Epithelial cell of esophagus (primary cell): ENCODE data around the gene SMCR8.
"Not testable (repeated sequence)": the region's sequence is repeated elsewhere in the genome, so short reads cannot be mapped to it uniquely, and the experiment has no call there.

Experiments
- DNase-seq: peaks from one replicate; pipeline ENCODE4 v3.0.0; 2010; ENCODE audit warnings: low read depth
- H3K4me3 ChIP-seq: 2 replicates; pipeline ENCODE4 v1.5.1; 2011; ENCODE audit warnings: mild to moderate bottlenecking, low read length, control low read depth
- TF ChIP-seq, protein P1 (sequence below): IDR thresholded peaks from 2 replicates; pipeline ENCODE4 v1.5.1; 2011; ENCODE audit warnings: low read depth, mild to moderate bottlenecking, low read length, control low read depth, inconsistent platforms; ENCODE audit not compliant: insufficient read depth; ENCODE audit errors: missing control alignments

SMCR8 gene

DNA sequence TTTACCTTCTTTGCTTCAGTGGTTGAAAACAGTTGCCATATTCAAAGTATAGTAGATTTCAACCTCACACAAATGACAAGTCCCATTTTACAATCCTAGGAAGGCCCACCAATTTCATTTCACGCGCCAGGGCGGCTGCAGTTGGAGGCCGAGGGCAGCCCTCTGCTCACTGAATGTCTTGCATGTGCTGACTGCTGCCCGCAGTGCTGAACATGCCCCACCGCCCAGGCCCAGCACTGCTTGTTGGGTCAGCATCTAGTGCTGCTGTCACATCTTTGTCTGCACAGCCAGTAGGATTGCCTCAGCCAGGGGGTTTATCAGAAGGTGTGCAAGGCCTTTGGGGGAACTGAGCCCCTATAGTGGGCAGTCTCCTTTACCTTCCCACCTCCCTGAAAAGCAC, 11.5 kb downstream of the SMCR8 start:
- no peak for DNase-seq
- H3K4me3 ChIP-seq = no peak overlapping the region
- TF ChIP-seq, protein P1, sequence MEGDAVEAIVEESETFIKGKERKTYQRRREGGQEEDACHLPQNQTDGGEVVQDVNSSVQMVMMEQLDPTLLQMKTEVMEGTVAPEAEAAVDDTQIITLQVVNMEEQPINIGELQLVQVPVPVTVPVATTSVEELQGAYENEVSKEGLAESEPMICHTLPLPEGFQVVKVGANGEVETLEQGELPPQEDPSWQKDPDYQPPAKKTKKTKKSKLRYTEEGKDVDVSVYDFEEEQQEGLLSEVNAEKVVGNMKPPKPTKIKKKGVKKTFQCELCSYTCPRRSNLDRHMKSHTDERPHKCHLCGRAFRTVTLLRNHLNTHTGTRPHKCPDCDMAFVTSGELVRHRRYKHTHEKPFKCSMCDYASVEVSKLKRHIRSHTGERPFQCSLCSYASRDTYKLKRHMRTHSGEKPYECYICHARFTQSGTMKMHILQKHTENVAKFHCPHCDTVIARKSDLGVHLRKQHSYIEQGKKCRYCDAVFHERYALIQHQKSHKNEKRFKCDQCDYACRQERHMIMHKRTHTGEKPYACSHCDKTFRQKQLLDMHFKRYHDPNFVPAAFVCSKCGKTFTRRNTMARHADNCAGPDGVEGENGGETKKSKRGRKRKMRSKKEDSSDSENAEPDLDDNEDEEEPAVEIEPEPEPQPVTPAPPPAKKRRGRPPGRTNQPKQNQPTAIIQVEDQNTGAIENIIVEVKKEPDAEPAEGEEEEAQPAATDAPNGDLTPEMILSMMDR = no peak

GRCh38 chr17:18327093-18327492, 12.0 kb downstream of the SMCR8 start:
- no peak for DNase-seq
- H3K4me3 ChIP-seq = no peak overlapping the region
- TF ChIP-seq, protein P1 = no peak

- TF ChIP-seq, protein P1 = no peak
- H3K4me3 ChIP-seq = no peak overlapping the region
Observed at GRCh38 chr17:18327556-18327955, 12.5 kb downstream of the SMCR8 start.

DNA sequence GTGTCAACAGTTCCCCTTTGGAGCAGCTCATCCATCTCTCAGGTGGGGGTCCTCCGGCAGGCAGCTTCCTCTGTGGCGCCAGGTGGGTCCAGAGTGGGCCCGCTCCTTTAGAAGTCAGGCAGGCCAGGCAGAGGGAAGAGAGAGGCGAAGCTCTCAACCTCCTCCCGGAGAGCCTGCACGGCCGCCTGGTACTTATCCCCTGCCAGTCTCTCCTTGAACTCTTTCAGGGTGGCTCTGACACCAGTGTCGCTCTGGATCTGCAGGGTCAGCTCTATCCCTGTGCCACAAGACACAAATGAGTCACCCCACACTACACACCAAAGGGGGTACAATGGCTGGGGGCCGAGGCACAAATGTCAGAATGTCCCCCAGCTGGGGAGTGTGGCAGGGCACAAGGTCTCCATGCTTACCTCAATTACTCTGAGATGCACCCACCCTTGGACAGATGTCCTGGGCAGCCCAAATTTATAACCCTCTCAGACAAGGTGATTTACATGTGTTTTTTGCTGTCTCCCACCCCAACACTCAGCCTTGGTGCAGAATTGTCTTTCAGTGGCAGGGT, 13.6 kb downstream of the SMCR8 start:
- TF ChIP-seq, protein P1 = no peak
- DNase-seq = no peak
- H3K4me3 ChIP-seq = no peak overlapping the region

More at GRCh38 chr17:18327556-18327955, 12.5 kb downstream of the SMCR8 start:
- no peak for DNase-seq

DNA sequence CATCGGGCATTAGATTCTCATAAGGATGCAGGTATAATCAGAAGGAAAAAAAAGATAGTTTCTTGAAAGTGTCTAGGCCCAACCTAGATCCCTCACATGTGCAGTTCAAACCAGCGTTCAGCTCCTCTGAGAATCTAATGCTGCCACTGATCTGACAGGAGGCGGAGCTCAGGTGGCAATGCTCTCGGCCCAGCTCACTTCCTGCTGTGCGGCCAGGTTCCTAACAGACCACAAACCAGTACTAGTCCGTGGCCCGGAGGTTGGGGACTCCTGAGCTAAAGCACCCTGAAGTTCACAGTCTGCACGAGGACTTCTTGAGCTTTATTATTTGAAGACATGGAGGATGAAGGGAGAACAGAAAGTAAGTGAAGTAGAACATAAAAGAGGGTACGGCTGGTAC, 16.8 kb downstream of the SMCR8 start:
- H3K4me3 ChIP-seq = no peak overlapping the region
- TF ChIP-seq, protein P1 = no peak
- DNase-seq = no peak

GRCh38 chr17:18332909-18333489, 17.9 kb downstream of the SMCR8 start:
- TF ChIP-seq, protein P1 = no peak
- no peak overlapping the region for H3K4me3 ChIP-seq
- no peak for DNase-seq

DNA sequence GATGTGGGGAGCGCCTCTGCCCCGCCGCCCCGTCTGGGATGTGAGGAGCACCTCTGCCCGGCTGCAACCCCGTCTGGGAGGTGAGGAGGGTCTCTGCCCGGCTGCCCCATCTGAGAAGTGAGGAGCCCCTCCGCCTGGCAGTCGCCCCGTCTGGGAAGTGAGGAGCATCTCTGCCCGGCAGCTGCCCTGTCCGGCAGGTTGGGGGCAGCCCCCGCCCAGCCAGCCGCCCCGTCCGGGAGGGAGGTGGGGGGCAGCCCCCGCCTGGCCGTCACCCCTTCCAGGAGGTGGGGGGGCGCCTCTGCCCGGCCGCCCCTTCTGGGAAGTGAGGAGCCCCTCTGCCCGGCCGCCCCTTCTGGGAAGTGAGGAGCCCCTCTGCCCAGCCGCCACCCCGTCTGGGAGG, 23.1 kb downstream of the SMCR8 start:
- not testable (repeated sequence) for DNase-seq, H3K4me3 ChIP-seq
